Measurements from ENCODE around the gene LTA4H.

DNA sequence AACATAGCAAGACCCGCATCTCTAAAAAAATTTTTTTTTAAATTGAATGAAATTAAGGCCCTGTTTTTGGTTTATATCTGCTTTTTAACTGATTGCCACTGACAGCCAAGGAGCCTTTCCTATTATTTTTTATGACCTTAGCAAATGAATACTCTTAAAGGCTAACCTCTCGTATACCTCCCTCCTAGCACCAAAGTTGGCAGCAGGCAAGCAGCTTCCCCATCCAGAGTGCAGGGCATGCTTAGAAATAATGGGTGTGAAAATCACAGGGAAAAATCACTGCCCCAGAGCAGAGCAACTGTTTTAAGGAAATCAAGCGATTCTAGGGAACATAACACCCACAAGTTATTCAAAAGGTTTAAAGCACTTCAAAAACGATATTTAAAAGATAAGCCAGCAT lies 59.9 kb downstream of the LTA4H start:
- TF ChIP-seq, protein P1, sequence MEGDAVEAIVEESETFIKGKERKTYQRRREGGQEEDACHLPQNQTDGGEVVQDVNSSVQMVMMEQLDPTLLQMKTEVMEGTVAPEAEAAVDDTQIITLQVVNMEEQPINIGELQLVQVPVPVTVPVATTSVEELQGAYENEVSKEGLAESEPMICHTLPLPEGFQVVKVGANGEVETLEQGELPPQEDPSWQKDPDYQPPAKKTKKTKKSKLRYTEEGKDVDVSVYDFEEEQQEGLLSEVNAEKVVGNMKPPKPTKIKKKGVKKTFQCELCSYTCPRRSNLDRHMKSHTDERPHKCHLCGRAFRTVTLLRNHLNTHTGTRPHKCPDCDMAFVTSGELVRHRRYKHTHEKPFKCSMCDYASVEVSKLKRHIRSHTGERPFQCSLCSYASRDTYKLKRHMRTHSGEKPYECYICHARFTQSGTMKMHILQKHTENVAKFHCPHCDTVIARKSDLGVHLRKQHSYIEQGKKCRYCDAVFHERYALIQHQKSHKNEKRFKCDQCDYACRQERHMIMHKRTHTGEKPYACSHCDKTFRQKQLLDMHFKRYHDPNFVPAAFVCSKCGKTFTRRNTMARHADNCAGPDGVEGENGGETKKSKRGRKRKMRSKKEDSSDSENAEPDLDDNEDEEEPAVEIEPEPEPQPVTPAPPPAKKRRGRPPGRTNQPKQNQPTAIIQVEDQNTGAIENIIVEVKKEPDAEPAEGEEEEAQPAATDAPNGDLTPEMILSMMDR (IDR thresholded peaks at IDR 0.05) = no peak
- TF ChIP-seq POLR2A (IDR thresholded peaks at IDR 0.05) = no peak
